SU-DHL-6 (cell line): ENCODE results near the gene COQ8B.

Experiments used
- H2AFZ ChIP-seq: fragments of 200-600 bp; sonication (generic); 2 replicates; pipeline ENCODE4 v1.6.1; 2014; ENCODE audit warnings: low read depth, mild to moderate bottlenecking, moderate library complexity, mixed read lengths, antibody characterized with exemption, low read length; ENCODE audit not compliant: severe bottlenecking
- H3F3A ChIP-seq: fragments of 200-600 bp; shearing (Covaris generic); 2 replicates; pipeline ENCODE4 v1.6.0; 2016; ENCODE audit warnings: antibody characterized with exemption, mild to moderate bottlenecking; ENCODE audit not compliant: insufficient read depth
- H3K27ac ChIP-seq: fragments of 200-600 bp; sonication (generic); 2 replicates; pipeline ENCODE4 v1.5.1; 2016; ENCODE audit warnings: low read depth, mild to moderate bottlenecking, low read length, moderate library complexity, mixed read lengths
- H3K27me3 ChIP-seq: fragments of 200-600 bp; sonication (generic), shearing (Covaris generic); 2 replicates; pipeline ENCODE4 v1.6.0; 2014; ENCODE audit warnings: mild to moderate bottlenecking, low read length
- H3K36me3 ChIP-seq: fragments of 200-600 bp; sonication (generic); 2 replicates; pipeline ENCODE4 v1.6.1; 2014; ENCODE audit warnings: mild to moderate bottlenecking, low read length, mixed read lengths
- H3K4me2 ChIP-seq: fragments of 300-600, 200-600 bp; shearing (Covaris generic), sonication (generic); 2 replicates; pipeline ENCODE4 v1.6.0; 2014; ENCODE audit warnings: low read length, low read depth, mild to moderate bottlenecking; ENCODE audit not compliant: poor library complexity, severe bottlenecking
- H3K4me3 ChIP-seq: fragments of 200-600 bp; sonication (generic); 2 replicates; pipeline ENCODE4 v1.5.1; 2014; ENCODE audit warnings: antibody characterized with exemption, low read length, mild to moderate bottlenecking, mixed read lengths; ENCODE audit not compliant: insufficient read depth, poor library complexity, severe bottlenecking
- H3K79me2 ChIP-seq: fragments of 200-600 bp; sonication (generic); 2 replicates; pipeline ENCODE4 v1.6.1; 2014; ENCODE audit warnings: mild to moderate bottlenecking, low read length, moderate library complexity; ENCODE audit not compliant: insufficient read depth
- H3K9ac ChIP-seq: fragments of 200-600 bp; sonication (generic); 2 replicates; pipeline ENCODE4 v1.7.0; 2014; ENCODE audit warnings: mild to moderate bottlenecking, low read length
- H3K9me2 ChIP-seq: fragments of 200-600 bp; sonication (generic); replicated peaks from 2 replicates; pipeline ENCODE4 v1.6.1; 2014; ENCODE audit warnings: low read length; ENCODE audit not compliant: insufficient read depth
- H3K9me3 ChIP-seq: fragments of 200-600 bp; sonication (generic); 2 replicates; pipeline ENCODE4 v1.6.1; 2014; ENCODE audit warnings: low read length, mixed read lengths; ENCODE audit not compliant: insufficient read depth
- H4K20me1 ChIP-seq: fragments of 200-600 bp; sonication (generic); 2 replicates; pipeline ENCODE4 v1.6.1; 2014; ENCODE audit warnings: low read depth, mild to moderate bottlenecking, antibody characterized with exemption, low read length, moderate library complexity, mixed read lengths
- EZH2phosphoT487 ChIP-seq: fragments of 200-600 bp; sonication (generic), shearing (Covaris generic); conservative IDR thresholded peaks from 2 replicates; pipeline ENCODE4 v1.6.1; 2018; ENCODE audit warnings: mild to moderate bottlenecking, antibody characterized with exemption, low read length, moderate library complexity, mixed read lengths
- TF ChIP-seq, protein P1 (sequence below): fragments of 200-600 bp; sonication (generic); IDR thresholded peaks from one replicate; pipeline ENCODE4 v1.5.1; 2017; ENCODE audit warnings: antibody characterized with exemption, mild to moderate bottlenecking, low read length, moderate library complexity; ENCODE audit not compliant: insufficient read depth, poor library complexity, severe bottlenecking

Gene COQ8B

DNA sequence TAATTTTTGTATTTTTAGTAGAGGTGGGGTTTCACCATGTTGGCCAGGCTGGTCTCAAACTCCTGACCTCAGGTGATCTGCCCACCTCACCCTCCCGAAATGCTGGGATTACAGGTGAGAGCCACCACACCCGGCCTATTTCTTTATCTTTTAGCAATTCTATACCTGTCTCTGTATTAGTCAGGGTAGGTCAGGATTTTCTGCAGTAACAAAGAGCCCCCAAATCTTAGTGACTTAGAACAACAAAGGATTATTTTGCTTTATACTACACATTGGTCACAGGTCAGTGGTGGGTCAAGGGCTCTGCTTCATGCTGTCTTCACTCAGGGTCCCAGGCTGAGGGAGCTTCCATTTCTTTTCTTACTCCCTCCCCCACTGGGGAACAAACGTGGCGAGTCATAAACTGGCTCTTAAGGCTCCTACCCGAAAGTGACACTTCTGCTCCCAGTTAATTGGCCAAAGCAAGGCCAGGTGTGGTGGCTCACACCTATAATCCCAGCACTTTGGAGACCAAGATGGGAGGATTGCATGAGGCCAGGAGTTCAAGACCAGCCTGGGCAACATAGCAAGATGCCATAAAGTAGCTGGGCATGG lies 7.1 kb upstream of the COQ8B start:
- Histone ChIP-seq H3K27me3 (no peaks in the 10 kb centered on the region), H3K4me3 (no peak overlapping the region), H3F3A (peaks cover 6% of the 10 kb centered on the region; the same call in 1 of the 2 replicates), H3K79me2 (peaks cover 5% of the 10 kb centered on the region; the same call in 1 of the 2 replicates), H3K4me2 (no peak overlapping the region), H3K9ac (no peak overlapping the region), H2AFZ (no peak overlapping the region), H3K9me3 (no peaks in the 10 kb centered on the region), H4K20me1 (no peaks in the 10 kb centered on the region), H3K9me2 (no peaks in the 10 kb centered on the region), H3K36me3 (no peaks in the 10 kb centered on the region), H3K27ac (no peak overlapping the region)
- TF ChIP-seq, protein P1, sequence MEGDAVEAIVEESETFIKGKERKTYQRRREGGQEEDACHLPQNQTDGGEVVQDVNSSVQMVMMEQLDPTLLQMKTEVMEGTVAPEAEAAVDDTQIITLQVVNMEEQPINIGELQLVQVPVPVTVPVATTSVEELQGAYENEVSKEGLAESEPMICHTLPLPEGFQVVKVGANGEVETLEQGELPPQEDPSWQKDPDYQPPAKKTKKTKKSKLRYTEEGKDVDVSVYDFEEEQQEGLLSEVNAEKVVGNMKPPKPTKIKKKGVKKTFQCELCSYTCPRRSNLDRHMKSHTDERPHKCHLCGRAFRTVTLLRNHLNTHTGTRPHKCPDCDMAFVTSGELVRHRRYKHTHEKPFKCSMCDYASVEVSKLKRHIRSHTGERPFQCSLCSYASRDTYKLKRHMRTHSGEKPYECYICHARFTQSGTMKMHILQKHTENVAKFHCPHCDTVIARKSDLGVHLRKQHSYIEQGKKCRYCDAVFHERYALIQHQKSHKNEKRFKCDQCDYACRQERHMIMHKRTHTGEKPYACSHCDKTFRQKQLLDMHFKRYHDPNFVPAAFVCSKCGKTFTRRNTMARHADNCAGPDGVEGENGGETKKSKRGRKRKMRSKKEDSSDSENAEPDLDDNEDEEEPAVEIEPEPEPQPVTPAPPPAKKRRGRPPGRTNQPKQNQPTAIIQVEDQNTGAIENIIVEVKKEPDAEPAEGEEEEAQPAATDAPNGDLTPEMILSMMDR: no peak
- TF ChIP-seq EZH2phosphoT487: no peak

DNA sequence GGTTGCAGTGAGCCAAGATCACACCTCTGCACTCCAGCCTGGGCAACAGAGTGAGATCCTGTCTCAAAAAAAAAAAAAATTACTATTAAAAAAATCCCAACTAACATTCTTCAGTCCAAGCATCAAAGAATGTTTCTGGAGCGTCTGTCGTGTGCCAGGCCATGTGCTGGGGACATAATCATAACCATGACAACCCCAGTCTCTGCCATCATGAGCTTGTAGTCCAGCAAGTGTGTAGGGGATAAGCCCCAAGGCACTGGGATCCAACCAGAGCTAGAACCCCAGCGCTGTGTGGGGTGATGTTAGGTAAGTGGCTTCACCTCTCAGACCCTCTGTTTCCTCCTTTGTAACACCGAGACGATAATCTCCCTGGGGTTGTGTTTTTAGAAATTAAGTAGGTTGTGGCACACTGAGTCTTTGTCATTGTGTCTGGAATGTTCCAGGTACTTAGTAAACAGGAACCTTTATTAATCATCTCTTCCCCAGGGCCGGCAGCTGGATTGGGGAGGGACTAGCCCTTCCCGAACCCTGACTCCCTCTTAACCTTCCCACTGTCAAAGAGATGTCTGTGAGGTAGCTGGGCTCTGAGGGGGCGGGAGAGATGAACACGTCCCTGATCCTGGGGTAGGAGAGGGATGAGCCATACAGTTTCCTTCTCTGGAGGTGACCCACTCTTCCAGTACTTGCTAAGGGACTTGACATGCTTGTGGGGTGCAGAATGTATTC lies 5.4 kb upstream of the COQ8B start:
- Histone ChIP-seq H3K27me3 (no peaks in the 10 kb centered on the region), H3K36me3 (no peaks in the 10 kb centered on the region), H3K9me2 (no peaks in the 10 kb centered on the region), H2AFZ (no peak overlapping the region), H3K4me3 (no peak overlapping the region), H4K20me1 (no peaks in the 10 kb centered on the region), H3K4me2 (no peak overlapping the region), H3F3A (peaks cover 6% of the 10 kb centered on the region; the same call in 1 of the 2 replicates), H3K9me3 (no peaks in the 10 kb centered on the region), H3K79me2 (peaks cover 21% of the 10 kb centered on the region), H3K27ac (no peak overlapping the region), H3K9ac (no peak overlapping the region)
- TF ChIP-seq EZH2phosphoT487: no peak
- TF ChIP-seq, protein P1: no peak

DNA sequence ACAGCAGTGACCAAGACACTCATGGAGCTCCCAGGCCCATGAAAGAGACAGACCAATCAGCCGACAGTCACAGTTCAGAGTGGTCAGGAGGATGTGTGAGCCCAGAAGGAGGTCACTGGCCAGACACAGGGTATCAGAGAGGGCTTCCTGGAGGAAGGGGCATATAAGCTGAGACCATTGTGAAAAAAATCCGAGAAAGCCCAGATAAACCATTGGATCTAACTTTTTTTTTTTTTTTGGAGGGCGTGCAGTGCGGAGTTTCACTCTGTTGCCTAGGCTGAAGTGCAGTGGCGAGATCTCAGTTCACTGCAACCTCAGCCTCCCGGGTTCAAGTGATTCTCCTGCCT lies 4.4 kb upstream of the COQ8B start:
- H4K20me1 ChIP-seq: no peaks in the 10 kb centered on the region
- H3F3A ChIP-seq: peaks cover 10% of the 10 kb centered on the region
- H2AFZ ChIP-seq: no peak overlapping the region
- no peak overlapping the region for H3K9ac ChIP-seq
- no peaks in the 10 kb centered on the region for H3K9me3 ChIP-seq
- H3K4me2 ChIP-seq: no peak overlapping the region
- no peak overlapping the region for H3K4me3 ChIP-seq
- no peak overlapping the region for H3K27ac ChIP-seq
- no peaks in the 10 kb centered on the region for H3K9me2 ChIP-seq
- H3K27me3 ChIP-seq: no peaks in the 10 kb centered on the region
- H3K79me2 ChIP-seq: peaks cover 21% of the 10 kb centered on the region
- no peaks in the 10 kb centered on the region for H3K36me3 ChIP-seq
- TF ChIP-seq EZH2phosphoT487: no peak
- TF ChIP-seq, protein P1: no peak
